GM12878 (cell line): ENCODE measurements around the gene RSPO3. TPM values are rescaled to one million over a fixed set of nuclear protein-coding genes. Genes with fewer than 3 reads are reported as not detected.

Experiments
- ATAC-seq: fragments of 200-7000 bp; cut with Tn5 transposase; 3 replicates; pipeline ENCODE4 v1.9.1; 2020; ENCODE audit warnings: mild to moderate bottlenecking, moderate library complexity
- BruUV-seq: library from RNA; stranded (reverse); fragments of 400-500 nt; replicated peaks from 2 replicates; lab custom pipeline; 2021; lab: Mats Ljungman, UMichigan
- CTCF ChIA-PET: fragments of 300-600 bp; sonication (Branson Sonifier 250); formaldehyde crosslinking; extraction: SDS; loops from one replicate; lab custom pipeline; 2021; ENCODE audit warnings: inconsistent platforms; lab: Yijun Ruan, JAX
- POLR2A ChIA-PET: fragments of 350-600 bp; formaldehyde crosslinking; extraction: SDS; loops from one replicate; lab custom pipeline; 2021; ENCODE audit warnings: inconsistent platforms; lab: Charles Lee
- RAD21 ChIA-PET: fragments of 300-600 bp; sonication (Branson Sonifier 250); formaldehyde crosslinking; loops from one replicate; lab custom pipeline; 2023; ENCODE audit warnings: antibody characterized with exemption; ENCODE audit not compliant: unreplicated experiment; lab: Charles Lee
- SMC1A ChIA-PET: fragments of 300-600 bp; sonication (Branson Sonifier 250); formaldehyde crosslinking; loops from one replicate; lab custom pipeline; 2023; ENCODE audit not compliant: unreplicated experiment, uncharacterized antibody; lab: Charles Lee
- DNase-seq: peaks from one replicate; pipeline ENCODE4 v3.0.0-alpha.2; 2011; ENCODE audit warnings: low read depth, low spot score
- FAIRE-seq: peaks from 3 replicates; lab custom pipeline; 2011; peaks lifted over from hg19 to GRCh38; lab: Jason Lieb, UNC
- H2AFZ ChIP-seq: 2 replicates; pipeline ENCODE4 v1.6.0; 2011; ENCODE audit warnings: low read depth, low read length, control low read depth; ENCODE audit not compliant: control insufficient read depth
- H3K27ac ChIP-seq: 2 replicates; pipeline ENCODE4 v1.5.1; 2011; ENCODE audit warnings: control low read depth; ENCODE audit not compliant: control insufficient read depth, insufficient read depth
- H3K27me3 ChIP-seq, 2 experiments: replicated peaks in 1 of 2; 2 replicates each; pipeline versions ENCODE4 v1.6.0 to v1.6.1; 2011; ENCODE audit warnings: low read length in 1 of 2; ENCODE audit not compliant: control insufficient read depth in 2 of 2, insufficient read depth in 2 of 2
- H3K36me3 ChIP-seq, 2 experiments: 2 replicates each; pipeline ENCODE4 v1.5.1; 2011; ENCODE audit warnings: low read length in 1 of 2; ENCODE audit not compliant: control insufficient read depth in 2 of 2, insufficient read depth in 2 of 2
- H3K4me1 ChIP-seq: 2 replicates; pipeline ENCODE4 v1.6.1; 2011; ENCODE audit warnings: mild to moderate bottlenecking, low read length, moderate library complexity, mixed read lengths; ENCODE audit not compliant: control insufficient read depth, insufficient read depth
- H3K4me2 ChIP-seq: 2 replicates; pipeline ENCODE4 v1.6.0; 2011; ENCODE audit warnings: control low read depth; ENCODE audit not compliant: control insufficient read depth, insufficient read depth
- H3K4me3 ChIP-seq: fragments of 200-600 bp; sonication (generic); 2 replicates; pipeline ENCODE4 v1.5.1; 2016
- H3K79me2 ChIP-seq: 2 replicates; pipeline ENCODE4 v1.6.0; 2011; ENCODE audit warnings: low read length; ENCODE audit not compliant: control insufficient read depth, insufficient read depth
- H3K9ac ChIP-seq: 2 replicates; pipeline ENCODE4 v1.8.0; 2011; ENCODE audit warnings: low read length, control low read depth, mixed read lengths; ENCODE audit not compliant: control insufficient read depth, insufficient read depth
- H3K9me3 ChIP-seq: replicated peaks from 3 replicates; pipeline ENCODE4 v1.5.1; 2011; ENCODE audit warnings: mild to moderate bottlenecking, low read length; ENCODE audit not compliant: control insufficient read depth, insufficient read depth
- H4K20me1 ChIP-seq: 2 replicates; pipeline ENCODE4 v1.6.0; 2011; ENCODE audit not compliant: control insufficient read depth, insufficient read depth
- CBX3 ChIP-seq: fragments of 200-600 bp; sonication (generic); IDR thresholded peaks from 2 replicates; pipeline ENCODE4 v1.6.1; 2016; ENCODE audit warnings: low read depth, borderline replicate concordance
- CREM ChIP-seq: IDR thresholded peaks from 2 replicates; pipeline ENCODE4 v1.6.1; 2014; ENCODE audit warnings: antibody characterized with exemption, low read depth
- FOXK2 ChIP-seq: fragments of 450-650 bp; IDR thresholded peaks from 2 replicates; pipeline ENCODE4 v1.6.1; 2017; ENCODE audit warnings: mild to moderate bottlenecking, moderate library complexity
- HSF1 ChIP-seq: fragments of 150-350 bp; IDR thresholded peaks from 2 replicates; pipeline ENCODE4 v1.6.1; 2014; ENCODE audit warnings: mild to moderate bottlenecking, low read depth, low read length
- MEF2A ChIP-seq: IDR thresholded peaks from 2 replicates; pipeline ENCODE4 v1.6.1; 2011; ENCODE audit warnings: low read depth, mild to moderate bottlenecking, low read length, moderate library complexity; ENCODE audit not compliant: insufficient read depth
- NRF1 ChIP-seq: conservative IDR thresholded peaks from 2 replicates; pipeline ENCODE4 v1.6.1; 2011; ENCODE audit warnings: mild to moderate bottlenecking, low read depth, low read length, improper control_type of control experiment
- POLR2AphosphoS5 ChIP-seq: IDR thresholded peaks from 2 replicates; pipeline ENCODE4 v1.6.1; 2011; ENCODE audit warnings: mild to moderate bottlenecking, low read length, inconsistent platforms
- PRDM15 ChIP-seq: fragments of 450-650 bp; formaldehyde crosslinking; IDR thresholded peaks from 2 replicates; pipeline ENCODE4 v1.4.0; 2020; ENCODE audit warnings: mild to moderate bottlenecking, moderate library complexity
- YBX1 ChIP-seq: fragments of 450-650 bp; IDR thresholded peaks from 2 replicates; pipeline ENCODE4 v1.6.1; 2016; ENCODE audit warnings: antibody characterized with exemption
- ZBTB4 ChIP-seq: fragments of 450-650 bp; formaldehyde crosslinking; IDR thresholded peaks from 2 replicates; pipeline ENCODE4 v1.4.0; 2022; ENCODE audit warnings: mild to moderate bottlenecking, moderate library complexity
- WGBS: methylation state at CpG from one replicate; pipeline ENCODE4 v1.1.6; 2016; ENCODE audit warnings: low lambda C conversion rate; ENCODE audit not compliant: insufficient replicate concordance, insufficient coverage; ENCODE audit errors: missing lambda C conversion rate; 5-methylcytosine and 5-hydroxymethylcytosine counted together
- in situ Hi-C: fragments of 300-500 bp; cut with MboI; formaldehyde crosslinking; loops from 9 replicates; pipeline ENCODE4 v1.14.3; 2018; ENCODE audit warnings: mixed read lengths
- intact Hi-C: fragments of 100-400 bp; cut with micrococcal nuclease; formaldehyde crosslinking; loops from one replicate; pipeline ENCODE4 v1.14.2; 2022; ENCODE audit not compliant: unreplicated experiment
- polyA plus RNA-seq, 11 experiments: library from polyadenylated mRNA; depleted of rRNA in 4 of 11; unstranded in 6 of 11; stranded (reverse) in 5 of 11; fragments of >200 nt; fragmentation: Nextera tagmentation in 4 of 11; fragmentation: Illumina TruSeq in 1 of 11; extraction: Ambion mirVana in 4 of 11; extraction: Trizol in 1 of 11; gene quantifications; 1 replicate in 1 of 11; 2 replicates in 10 of 11; pipeline versions ENCODE4 v1.2.1 to v1.2.3, GENCODE V29; 2011 to 2016; ENCODE audit warnings: inconsistent platforms in 2 of 11, missing spikeins in 2 of 11, low read depth in 1 of 11
- total RNA-seq, 4 experiments: library from RNA; depleted of rRNA in 3 of 4; stranded (reverse); fragments of >200 nt in 3 of 4; fragmentation: Illumina TruSeq in 1 of 4; extraction: Trizol in 1 of 4; gene quantifications; 2 replicates each; pipeline versions ENCODE4 v1.2.1 to v1.2.3, GENCODE V29; 2013 to 2021
- TF ChIP-seq, protein P1 (sequence below): IDR thresholded peaks from 2 replicates; pipeline ENCODE4 v1.6.1; 2011; ENCODE audit warnings: borderline replicate concordance, low read depth, mild to moderate bottlenecking, moderate library complexity, mixed read lengths, low read length; ENCODE audit not compliant: insufficient read depth; ENCODE audit errors: extremely low read length
- TF ChIP-seq, protein P2 (sequence below): fragments of 150-350 bp; IDR thresholded peaks from 2 replicates; pipeline ENCODE4 v1.6.1; 2016; ENCODE audit warnings: low read depth, low read length

Gene RSPO3
- total and polyA plus RNA-seq, 10 of the 15 experiments (the other 5 are each of a cell fraction or from before 2014, with no cell fraction given): 0.16 TPM; not detected in 9

- ChIA-PET RAD21 (no interaction called here), CTCF (no interaction called here), POLR2A (no interaction called here), SMC1A (no interaction called here)
- DNase-seq (no peak), ATAC-seq (no peak), FAIRE-seq (no peak)
- H3K4me3 ChIP-seq: no peak overlapping the region
- no peaks in the 10 kb centered on the region for H3K27me3 ChIP-seq
- BruUV-seq: no TSS peak
- H3K4me1 ChIP-seq: no peaks in the 10 kb centered on the region
- H4K20me1 ChIP-seq: no peaks in the 10 kb centered on the region
- no peaks in the 10 kb centered on the region for H3K36me3 ChIP-seq
- no peak overlapping the region for H3K9ac ChIP-seq
- H3K27ac ChIP-seq: no peak overlapping the region
- WGBS: 30% methylated on average over 1 of the region's 1 CpG
- no peaks in the 10 kb centered on the region for H3K9me3 ChIP-seq
- TF ChIP-seq POLR2AphosphoS5: no peak
- TF ChIP-seq CBX3: no peak
- TF ChIP-seq HSF1: no peak
- TF ChIP-seq FOXK2: no peak
- TF ChIP-seq MEF2A: no peak
- no peak for TF ChIP-seq YBX1
- TF ChIP-seq ZBTB4: no peak
- no peak for TF ChIP-seq NRF1
- TF ChIP-seq CREM: no peak
- no peak for TF ChIP-seq PRDM15 (CRISPR knock-in tag)
- TF ChIP-seq, protein P1, sequence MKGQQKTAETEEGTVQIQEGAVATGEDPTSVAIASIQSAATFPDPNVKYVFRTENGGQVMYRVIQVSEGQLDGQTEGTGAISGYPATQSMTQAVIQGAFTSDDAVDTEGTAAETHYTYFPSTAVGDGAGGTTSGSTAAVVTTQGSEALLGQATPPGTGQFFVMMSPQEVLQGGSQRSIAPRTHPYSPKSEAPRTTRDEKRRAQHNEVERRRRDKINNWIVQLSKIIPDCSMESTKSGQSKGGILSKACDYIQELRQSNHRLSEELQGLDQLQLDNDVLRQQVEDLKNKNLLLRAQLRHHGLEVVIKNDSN: no peak
- TF ChIP-seq, protein P2, sequence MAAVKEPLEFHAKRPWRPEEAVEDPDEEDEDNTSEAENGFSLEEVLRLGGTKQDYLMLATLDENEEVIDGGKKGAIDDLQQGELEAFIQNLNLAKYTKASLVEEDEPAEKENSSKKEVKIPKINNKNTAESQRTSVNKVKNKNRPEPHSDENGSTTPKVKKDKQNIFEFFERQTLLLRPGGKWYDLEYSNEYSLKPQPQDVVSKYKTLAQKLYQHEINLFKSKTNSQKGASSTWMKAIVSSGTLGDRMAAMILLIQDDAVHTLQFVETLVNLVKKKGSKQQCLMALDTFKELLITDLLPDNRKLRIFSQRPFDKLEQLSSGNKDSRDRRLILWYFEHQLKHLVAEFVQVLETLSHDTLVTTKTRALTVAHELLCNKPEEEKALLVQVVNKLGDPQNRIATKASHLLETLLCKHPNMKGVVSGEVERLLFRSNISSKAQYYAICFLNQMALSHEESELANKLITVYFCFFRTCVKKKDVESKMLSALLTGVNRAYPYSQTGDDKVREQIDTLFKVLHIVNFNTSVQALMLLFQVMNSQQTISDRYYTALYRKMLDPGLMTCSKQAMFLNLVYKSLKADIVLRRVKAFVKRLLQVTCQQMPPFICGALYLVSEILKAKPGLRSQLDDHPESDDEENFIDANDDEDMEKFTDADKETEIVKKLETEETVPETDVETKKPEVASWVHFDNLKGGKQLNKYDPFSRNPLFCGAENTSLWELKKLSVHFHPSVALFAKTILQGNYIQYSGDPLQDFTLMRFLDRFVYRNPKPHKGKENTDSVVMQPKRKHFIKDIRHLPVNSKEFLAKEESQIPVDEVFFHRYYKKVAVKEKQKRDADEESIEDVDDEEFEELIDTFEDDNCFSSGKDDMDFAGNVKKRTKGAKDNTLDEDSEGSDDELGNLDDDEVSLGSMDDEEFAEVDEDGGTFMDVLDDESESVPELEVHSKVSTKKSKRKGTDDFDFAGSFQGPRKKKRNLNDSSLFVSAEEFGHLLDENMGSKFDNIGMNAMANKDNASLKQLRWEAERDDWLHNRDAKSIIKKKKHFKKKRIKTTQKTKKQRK: no peak
- intact Hi-C loops: no loop called here
- H3K4me2 ChIP-seq: no peak overlapping the region
- in situ Hi-C loops: no loop called here
- no peaks in the 10 kb centered on the region for H3K79me2 ChIP-seq
- H2AFZ ChIP-seq: no peak overlapping the region
Observed at GRCh38 chr6:127222418-127222817, 103.9 kb downstream of the RSPO3 start.
